IPS DF 19.7 (cell line): ENCODE measurements around the gene COL5A1.
"Not testable (repeated sequence)": the region's sequence is repeated elsewhere in the genome, so short reads cannot be mapped to it uniquely, and the experiment has no call there.

Experiments used
- DNase-seq: peaks from one replicate; pipeline ENCODE4 v3.0.0-alpha.2; 2013; ENCODE audit warnings: low read depth, low spot score

Gene COL5A1

DNA sequence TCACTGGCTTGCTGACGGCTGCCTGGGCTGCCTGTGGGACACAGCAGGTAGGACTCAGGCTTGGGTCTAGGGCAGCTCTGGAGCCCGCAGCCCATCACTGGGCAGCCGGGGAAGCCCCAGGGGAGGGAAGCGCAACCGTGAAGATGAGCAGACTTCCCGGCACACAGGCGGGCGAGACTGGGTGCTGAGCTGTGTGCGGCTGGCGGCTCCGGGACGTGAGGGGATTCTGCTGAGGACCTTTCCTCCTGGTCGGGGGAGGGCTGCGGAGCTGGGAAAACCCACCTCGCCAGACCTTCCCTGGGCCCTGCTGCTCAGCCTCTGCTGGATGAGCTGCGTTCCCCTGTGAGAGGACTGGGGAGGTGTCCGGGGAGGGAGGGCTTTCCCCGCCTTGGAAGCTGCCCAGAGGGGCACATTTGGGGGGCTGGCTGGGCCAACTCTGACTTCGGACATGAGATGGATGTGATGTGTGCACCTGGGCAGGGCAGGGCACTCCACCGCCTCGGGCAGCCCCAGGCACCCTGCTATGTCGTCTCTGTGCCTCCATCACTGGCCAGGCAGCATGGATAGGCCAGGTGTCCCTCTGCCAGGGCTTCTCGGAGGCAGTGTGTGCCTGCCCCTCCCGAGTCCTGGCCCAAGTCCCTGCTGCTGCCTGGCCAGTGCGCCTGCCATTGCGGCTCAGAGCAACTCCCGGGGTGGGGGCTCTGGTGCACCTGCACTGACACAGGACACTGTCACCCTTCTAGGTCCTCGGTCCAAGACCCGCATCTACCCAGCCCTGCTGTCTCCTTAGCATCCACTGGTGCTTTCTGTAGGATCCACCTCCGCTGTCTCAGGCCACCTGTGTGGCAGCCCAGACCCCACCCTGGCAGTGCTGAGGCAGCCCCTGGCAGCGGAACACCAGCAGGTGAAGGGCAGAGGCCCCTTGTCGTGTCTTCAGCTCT lies 66.4 kb downstream of the COL5A1 start:
- no peak for DNase-seq

DNA sequence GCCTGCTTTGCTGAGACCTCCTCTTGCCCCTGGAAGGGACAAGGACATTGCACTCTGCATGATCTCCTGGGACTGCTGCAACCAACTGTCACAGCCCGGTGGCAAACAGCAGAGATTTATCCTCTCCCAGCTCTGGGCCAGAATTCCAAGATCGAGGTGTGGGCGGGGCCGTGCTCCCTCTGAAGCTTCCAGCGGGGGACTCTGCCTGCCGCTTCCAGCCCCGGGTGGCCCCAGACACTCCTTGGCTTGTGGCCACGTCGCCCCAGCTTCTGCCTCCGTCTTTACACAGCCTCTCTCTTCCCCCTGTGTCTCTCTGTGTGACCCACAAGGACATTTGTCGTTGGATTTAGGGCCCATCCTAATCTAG lies 67.1 kb downstream of the COL5A1 start:
- DNase-seq, result no peak

DNA sequence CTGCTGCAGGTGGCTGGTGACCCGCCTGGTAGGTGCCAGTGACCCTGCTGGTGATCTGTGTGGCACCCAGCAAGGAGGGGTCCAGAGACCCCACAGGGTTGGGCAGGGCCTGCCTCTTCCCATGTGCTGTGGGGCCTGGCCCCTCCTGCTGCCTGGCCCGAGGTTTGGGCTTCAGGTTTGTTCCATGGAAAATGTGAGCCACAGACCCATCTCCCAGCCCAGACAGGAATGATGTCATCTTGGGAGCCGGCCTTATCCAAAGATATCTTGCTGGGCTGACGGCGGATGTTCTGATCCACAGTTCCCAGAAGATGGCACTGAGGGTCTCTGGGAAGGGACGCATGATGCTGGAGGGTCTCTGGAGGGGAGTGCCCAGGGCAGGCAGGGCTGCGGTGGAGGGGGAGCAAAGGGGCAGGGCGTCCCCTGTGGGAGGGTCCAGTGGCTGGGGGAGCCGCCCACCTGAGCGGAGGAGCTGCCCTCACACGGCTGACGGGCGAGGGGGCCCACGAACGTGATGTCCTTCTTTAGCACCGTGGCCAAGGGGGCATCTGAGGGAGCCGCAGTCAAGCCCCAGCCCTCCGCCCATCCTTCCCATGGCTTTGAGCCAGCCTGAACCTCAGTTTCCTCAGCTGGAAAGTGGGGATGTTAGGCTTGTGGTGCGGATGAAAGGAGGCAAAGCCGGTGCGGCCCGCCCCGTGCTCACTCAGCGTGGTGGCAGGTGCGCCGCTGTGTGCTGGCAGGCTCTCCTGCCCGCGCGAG lies 68.1 kb downstream of the COL5A1 start:
- no peak for DNase-seq

DNA sequence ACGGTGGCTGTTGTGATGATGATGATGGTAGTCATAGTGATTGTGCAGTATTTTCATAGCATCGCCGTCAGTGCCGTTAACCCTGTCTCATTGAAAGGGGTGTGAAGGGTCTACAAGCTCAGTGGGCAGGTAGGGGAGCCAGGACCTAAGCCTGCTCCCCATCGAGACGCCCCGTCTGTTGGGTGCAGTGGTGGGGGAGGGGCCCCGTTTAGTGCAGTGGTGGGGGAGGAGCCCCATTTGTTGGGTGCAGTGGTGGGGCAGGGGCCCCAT lies 68.6 kb downstream of the COL5A1 start:
- no peak for DNase-seq

DNA sequence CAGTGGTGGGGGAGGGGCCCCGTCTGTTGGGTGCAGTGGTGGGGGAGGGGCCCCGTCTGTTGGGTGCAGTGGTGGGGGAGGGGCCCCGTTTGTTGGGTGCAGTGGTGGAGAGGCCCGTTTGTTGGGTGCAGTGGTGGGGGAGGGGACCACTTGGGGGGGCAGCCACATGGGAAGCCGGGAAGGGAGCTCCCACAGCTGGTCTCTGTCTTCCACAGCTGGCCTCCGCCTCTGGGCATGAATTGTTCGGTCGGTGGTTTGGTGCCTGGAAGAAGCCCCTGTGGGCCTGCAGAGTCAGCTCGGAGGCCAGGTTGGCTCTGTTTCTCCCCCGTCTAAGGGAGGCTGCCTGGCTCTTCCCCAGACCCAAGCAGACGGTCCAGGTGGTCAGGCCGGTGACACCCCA lies 69.3 kb downstream of the COL5A1 start:
- no peak for DNase-seq

DNA sequence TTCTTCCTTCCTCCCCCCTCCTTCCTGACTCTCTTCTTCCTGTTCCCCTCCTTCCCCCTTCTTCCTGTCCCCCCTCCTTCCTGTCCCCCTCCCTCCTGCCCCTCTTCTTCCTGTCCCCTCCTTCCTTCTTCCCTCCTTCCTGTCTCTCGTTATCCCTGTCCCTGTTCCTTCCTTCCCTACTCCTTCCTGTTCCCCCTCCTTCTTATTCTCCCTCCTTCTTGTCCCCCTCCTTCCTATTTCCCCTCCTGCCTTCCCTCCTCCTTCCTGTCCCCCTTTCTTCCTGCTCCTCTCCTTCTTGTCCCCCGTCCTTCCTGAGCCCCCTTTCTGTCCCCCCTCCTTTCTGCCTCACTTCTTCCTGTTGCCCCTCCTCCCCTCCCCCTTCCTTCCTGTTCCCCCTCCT lies 70.6 kb downstream of the COL5A1 start:
- no peak for DNase-seq

DNA sequence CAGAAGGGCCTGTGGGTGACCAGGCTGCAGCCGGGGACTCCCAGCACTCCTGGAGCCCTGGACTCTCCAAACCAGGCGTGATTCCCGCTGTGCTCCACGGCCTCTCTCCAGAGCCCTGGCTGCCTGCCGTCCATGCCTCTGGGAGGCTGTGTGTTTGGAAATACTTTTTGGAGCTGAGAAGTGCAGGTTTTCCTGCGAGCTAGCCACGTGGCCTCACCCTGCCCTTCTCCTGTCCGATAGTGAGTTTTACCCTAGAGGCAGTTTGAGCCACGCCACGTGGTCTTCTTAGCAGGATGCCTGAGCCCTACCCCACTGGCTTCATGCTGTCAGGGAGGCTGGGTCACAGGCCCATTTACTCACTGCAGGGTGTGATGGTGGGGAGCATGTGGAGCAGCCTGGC lies 71.3 kb downstream of the COL5A1 start:
- DNase-seq, result no peak

DNA sequence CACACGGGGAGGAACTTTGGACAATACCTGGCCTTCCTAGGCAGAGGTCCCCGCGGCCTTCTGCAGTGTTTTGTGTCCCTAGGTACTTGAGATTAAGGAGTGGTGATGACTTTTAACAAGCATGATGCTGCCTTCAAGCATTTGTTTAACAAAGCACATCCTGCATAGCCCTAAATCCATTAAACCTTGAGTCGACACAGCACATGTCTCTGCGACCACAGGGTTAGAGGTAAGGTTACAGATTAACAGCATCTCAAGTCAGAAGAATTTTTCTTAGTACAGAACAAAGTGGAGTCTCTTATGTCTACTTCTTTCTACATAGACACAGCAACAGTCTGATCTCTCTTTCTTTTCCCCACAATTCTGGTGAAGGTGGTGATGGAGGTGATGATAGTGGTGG lies 73.9 kb downstream of the COL5A1 start:
- not testable (repeated sequence) for DNase-seq

DNA sequence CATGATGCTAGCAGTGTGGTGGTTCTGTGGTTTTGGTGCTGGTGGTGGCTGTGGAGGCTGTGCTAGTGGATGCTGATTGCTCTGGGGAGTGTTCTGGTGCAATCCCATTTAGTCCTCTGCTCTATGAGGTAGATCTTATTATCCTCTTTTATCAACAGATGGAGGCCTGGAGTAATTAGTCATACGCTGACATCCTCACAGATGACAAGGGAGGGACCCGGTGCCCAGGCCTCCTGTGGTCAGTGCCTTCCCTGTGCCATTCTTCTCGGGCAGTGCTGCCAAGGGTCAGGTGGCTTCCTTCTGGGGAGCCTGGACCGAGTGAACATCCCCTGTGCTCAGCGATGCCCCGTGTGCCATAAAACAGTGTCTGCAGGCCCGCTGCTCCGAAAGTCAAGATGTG lies 74.5 kb downstream of the COL5A1 start:
- no peak for DNase-seq

DNA sequence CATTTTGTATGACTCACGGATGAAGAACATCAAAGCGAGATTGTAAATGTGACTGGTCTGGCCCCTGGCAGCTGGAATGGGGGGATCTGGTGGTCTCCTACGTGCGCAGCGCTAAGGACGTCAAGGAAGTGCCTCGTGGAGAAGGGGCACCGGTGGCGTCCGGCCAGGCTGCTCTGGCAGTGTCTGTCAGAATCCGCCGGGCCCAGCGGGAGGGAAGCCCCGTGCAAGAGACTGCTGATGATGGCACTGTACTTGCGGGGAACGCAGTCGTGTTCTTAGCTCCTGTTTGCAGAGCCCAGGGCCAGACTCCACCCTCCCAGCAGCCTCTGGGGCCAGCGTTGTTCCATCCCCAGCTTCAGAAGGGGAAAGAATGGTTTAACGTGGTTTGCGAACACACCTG lies 75.5 kb downstream of the COL5A1 start:
- no peak for DNase-seq

DNA sequence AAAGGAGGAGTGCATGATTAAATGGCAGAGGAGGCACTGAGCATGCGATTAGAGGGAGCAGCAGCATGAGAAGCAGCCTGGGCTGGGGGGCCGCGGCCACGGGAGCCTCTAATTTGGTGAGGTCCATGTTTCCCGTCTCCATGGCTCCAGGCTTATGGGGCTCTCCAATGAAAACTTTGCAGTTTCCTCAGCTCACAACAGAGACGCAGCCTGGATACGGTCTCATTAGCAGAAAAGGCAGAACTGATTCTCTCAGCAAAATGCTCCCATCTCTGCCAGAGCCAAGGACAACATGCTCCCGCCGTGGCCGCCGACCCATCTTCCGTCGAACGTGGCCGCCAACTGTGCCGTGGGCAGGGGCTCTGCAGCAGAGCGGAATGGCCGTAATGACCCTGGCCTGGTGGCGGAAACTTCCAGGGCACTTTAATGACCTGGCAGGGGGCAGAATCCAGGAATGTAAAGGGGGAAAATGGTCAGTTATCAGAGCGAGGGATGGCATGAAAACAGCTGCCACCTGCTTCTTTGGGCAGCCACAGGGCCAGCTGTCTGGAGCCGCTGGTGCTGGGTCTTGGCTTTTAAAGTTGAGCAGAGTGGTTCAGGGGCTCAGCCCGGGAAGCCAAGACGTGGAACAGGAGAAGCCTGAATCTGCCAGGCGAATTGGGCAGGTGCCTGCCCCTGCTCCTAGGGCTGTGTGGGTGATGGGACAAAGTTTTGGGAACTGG lies 76.5 kb downstream of the COL5A1 start:
- DNase-seq, result no peak

DNA sequence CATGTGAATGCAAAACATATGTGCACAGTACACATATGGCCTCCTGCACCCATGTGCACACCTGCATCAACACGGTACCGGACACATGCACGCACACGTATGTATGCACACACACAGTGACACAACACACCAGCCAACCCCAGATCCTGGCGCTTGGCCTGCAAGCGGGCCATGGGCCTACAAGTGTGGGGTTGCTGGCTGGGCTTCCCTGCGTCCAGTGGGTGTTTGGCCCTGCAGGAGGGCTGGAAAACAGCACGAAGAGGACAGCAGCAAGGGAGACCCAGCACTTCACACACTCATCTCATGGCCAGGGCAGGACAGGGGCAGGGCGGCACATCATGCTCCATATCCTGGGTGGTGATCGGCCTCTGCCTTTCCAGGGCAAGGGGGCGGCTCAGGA lies 77.7 kb downstream of the COL5A1 start:
- DNase-seq, result no peak

DNA sequence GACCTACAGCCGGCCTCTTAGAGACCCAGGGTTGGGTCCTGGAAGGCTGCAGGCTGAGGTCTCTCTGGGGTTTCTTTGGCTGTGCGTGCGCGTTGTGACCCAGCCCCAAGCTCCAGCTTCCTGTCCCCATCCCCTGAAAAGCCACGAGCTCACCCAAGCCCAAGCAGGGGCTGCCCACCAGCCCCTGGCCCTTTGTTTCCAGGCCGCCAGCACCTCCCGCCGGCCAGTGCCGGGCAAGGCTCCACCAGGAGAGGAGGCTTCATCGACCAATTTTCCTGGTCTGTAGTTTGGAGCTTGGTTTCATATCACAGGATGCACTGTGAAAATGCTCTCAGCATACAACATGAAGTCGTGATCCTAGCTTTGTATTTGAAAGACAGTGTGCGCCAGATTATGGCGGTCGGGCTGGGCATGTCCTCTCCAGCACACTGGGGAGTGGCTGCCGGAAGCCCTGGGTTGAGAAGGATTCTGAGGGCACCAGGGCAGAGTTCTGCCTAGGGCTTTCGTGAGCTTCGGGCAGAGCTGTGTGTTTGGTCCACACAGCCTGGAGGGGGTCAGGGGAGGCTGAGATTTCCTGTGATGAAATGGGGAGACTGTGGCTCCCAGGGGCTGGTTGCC lies 78.6 kb downstream of the COL5A1 start:
- DNase-seq, result no peak

DNA sequence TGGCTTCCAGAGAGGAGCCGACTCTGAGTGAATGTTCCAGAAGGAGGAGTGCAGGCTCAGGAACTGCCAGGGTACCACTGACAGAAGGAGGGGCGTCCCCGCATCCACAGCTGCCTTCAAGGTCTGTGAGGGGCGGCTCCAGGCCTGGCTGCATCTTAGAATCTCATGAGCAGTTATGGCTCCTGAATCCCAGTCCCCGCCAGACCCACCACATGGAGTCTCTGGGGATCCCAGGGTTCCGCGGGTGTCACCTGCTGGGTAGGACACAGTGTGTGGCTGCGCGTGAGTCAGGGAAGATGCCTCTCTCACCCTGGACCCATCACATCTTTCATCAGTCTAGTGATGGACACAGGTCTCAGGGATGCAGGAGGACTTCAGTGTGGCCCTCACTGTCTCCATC lies 79.2 kb downstream of the COL5A1 start:
- DNase-seq, result no peak

DNA sequence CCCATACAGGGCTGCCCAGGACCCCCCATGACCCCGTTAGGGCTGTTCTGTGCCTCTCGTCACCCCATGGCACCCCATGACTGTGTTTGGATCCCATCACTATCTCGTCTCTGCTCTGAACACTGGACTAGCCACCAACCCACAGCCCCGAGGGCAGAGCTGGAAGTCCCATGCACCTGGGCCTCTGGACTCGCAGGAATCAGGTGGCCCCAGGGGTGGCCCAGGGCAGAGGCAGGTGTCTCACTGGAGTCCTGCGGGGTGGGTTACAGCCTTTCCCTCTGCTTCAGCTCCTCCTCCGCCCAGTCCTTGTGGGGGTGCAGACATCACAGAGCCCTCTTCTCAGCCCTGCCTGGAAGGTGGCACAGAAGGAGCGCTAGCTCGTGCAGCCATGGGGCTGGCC lies 79.7 kb downstream of the COL5A1 start:
- no peak for DNase-seq

DNA sequence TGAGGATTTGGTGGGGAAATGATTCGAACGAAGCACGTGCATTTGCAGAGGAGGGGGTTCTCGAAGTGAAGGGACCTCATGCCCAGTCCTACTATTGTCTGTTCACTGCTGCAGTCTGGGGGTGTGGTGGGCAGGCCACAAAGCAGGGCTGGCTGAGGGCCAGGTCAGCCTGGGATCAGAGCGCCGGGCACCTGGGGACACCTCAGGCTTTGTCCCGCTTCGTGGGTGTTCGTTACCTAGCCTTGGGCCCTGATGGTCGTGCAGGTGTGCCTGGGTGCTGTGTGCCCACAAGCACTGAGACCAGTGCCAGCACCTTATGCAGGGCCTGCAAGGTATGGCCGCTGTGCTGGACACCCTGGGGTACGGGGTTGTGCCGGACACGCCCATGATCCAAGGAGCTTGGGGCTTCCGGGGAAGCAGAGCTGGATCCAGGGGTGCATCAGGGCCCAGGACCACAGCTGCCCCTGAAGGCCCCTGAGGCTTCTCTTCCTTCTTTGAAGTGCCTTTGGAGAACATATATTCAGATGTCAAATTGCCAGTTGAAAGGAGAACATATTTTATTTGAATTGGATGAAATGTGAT lies 80.6 kb downstream of the COL5A1 start:
- no peak for DNase-seq

DNA sequence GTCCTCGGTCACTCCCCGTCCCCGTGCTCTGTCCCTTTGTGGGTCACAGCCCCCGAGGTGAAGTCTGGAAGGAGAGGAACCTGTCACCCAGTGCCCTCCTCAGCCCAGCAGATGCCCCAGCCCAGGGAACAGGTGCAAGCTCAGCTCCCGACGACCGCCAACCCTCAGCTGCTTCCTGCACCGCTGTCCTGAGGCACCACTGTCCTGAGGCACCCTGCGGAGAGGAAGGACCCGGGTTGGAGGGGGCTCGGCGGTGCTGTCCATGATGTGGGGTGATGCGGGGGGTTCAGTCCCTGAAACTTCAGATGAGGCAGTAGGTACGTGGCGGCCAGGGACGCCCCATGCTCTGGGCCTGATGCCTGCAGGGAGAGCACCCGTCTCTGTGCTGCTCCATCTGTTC lies 81.4 kb downstream of the COL5A1 start:
- DNase-seq, result no peak

DNA sequence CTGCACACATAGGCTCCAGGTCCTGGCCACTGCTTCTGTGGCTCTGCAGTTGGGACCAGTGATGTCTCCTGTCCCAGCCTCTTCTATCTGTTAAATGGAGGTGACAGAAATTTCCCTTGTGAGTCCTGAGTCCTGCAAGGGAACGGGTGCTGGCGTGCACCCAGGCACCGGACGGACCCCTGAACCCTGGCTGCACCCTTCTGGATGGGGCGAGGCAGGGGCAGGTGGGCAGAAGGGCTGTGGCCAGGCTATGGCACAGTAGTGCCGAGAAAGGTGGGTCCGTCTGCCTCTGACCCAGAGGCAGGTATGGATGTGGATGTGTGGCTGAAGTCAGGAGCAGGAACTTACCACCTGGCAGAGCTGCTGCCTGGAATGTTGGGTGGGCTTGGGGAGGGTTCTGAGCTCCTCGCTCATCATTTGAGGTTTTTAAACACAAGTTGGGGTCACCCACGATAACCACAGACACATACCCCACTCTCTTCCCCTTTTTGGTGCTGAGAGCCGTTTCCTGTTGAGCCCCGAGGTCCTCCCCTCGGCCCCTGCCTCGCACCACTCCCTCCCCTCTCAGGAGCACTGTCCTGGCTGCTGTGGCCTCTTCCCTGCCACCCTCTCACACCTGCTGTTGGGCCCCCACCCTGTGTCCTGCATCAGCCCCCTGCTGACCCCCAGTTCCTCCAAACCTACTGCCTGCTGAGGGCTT lies 82.0 kb downstream of the COL5A1 start:
- no peak for DNase-seq

DNA sequence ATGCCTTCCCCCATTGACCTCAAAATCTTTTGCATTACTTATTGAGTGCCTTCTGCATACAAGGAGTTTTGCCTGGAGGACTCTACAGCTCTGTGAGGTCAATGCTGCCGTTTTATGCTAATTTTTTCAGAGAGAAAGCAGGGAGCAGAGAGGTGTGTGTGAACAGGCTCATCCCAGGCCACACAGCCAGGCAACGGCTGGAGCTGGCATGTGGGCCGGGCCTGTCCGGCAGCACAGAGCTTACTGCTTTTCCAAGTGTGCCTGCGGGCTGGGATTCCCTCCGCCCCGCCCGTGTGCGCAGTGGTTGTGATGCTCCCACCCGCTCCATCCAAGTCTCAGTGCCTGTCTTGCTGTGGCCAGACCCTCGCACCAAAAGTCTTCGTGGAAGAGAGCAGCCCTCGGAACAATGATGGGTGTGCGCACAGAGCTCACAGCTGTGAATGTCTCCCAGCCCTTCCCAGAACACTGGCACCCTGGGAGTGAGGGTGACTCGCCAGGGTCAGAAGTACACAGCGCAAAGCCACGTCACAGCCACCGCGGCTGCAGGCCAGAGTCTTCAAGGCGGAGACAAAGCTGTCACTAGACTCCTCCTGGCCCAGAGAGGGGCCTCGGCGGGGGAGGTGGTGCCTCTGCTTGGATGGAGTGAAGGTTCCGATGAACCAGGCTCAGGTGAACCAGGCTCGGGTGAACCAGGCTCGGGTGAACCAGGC lies 82.8 kb downstream of the COL5A1 start:
- no peak for DNase-seq

DNA sequence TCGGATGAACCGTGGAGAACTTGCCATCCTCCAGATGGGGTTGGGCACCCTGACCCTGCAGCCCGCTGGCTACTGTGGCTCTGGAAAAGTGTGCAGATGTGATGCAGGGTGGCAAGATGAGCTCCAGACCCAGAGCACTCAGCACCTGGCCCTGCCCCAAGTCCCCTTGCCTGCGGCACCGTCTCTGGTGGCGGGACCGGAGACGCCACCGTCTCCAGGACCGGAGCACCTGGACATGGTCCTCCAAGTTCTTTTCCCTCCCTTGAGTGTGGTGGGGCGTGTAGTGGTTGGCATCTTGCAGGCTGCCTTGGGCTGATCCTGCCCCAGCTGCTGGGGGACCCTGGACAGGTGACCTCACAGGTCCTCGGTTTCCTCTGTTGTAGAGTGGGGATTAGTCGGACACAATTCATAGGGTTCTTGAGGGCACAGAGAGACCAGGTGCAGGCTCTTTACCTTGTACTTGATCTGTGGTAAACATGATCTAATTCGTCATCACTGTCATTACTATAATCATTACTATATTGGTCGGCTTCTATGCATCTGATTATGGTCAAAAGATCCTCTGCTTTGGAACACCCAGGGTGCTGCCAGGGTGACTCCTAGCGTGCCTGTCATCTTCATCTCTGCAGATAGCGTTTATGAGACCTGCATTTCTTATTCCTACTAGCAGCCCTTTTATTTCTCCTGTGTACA lies 83.5 kb downstream of the COL5A1 start:
- DNase-seq, result no peak
